ENCODE results near the gene NXN. TPM values are rescaled to one million over a fixed set of nuclear protein-coding genes. Genes with fewer than 3 reads are reported as not detected.

The NXN gene
- polyA plus RNA-seq, 1 experiment: 118 TPM

- CTCF ChIA-PET: interaction anchor here (1.1 kb wide), 1 partner anchor 147 kb away, joined by 3 read pairs; no protein-coding TSS in a partner anchor
- Histone ChIP-seq H3K27me3 (ENCODE audit: control insufficient read depth, insufficient read depth, low read length) (no peaks in the 10 kb centered on the region), H3K27ac (ENCODE audit: low read depth, low read length) (no peak overlapping the region), H3K4me3 (ENCODE audit: low read depth, low read length) (no peak overlapping the region), H3K9me3 (ENCODE audit: control insufficient read depth, insufficient read depth, low read length) (no peaks in the 10 kb centered on the region; the same call in 1 of the 2 replicates)
- no peak for DNase-seq (ENCODE audit: low read depth, low spot score)
- TF ChIP-seq CTCF (IDR thresholded peaks at IDR 0.05; ENCODE audit: low read depth, low read length): no peak
- POLR2A ChIA-PET: no interaction called here
Observed at GRCh38 chr17:852349-852748, 127.2 kb downstream of the NXN start.

GRCh38 chr17:851924-852323 is 127.7 kb downstream of the NXN start:
- Histone ChIP-seq H3K27me3 (ENCODE audit: control insufficient read depth, insufficient read depth, low read length) (no peaks in the 10 kb centered on the region), H3K9me3 (ENCODE audit: control insufficient read depth, insufficient read depth, low read length) (no peaks in the 10 kb centered on the region; the same call in 1 of the 2 replicates), H3K4me3 (ENCODE audit: low read depth, low read length) (no peak overlapping the region), H3K27ac (ENCODE audit: low read depth, low read length) (no peak overlapping the region)
- ChIA-PET POLR2A (no interaction called here), CTCF (interaction anchor here (1.1 kb wide), 1 partner anchor 148 kb away, joined by 3 read pairs; no protein-coding TSS in a partner anchor)
- no peak for DNase-seq (ENCODE audit: low read depth, low spot score)
- TF ChIP-seq CTCF (IDR thresholded peaks at IDR 0.05; ENCODE audit: low read depth, low read length): no peak

GRCh38 chr17:850851-851763 is 128.5 kb downstream of the NXN start:
- Histone ChIP-seq H3K27ac (ENCODE audit: low read depth, low read length) (peak overlapping the region; percentile 68), H3K4me3 (ENCODE audit: low read depth, low read length) (0 out of 2 replicates have a peak overlapping the region, but pooled peaks have one; percentile 2), H3K9me3 (ENCODE audit: control insufficient read depth, insufficient read depth, low read length) (no peaks in the 10 kb centered on the region; the same call in 1 of the 2 replicates), H3K27me3 (ENCODE audit: control insufficient read depth, insufficient read depth, low read length) (no peaks in the 10 kb centered on the region)
- no peak for DNase-seq (ENCODE audit: low read depth, low spot score)
- ChIA-PET POLR2A (interaction anchor here (0.6 to 1.1 kb wide), 2 partner anchors 45 to 77 kb away, joined by 3 to 5 read pairs; no protein-coding TSS in a partner anchor), CTCF (interaction anchor here (1.0 kb wide), 1 partner anchor 146 kb away, joined by 3 read pairs; the partner anchor contains the start of gene TIMM22)
- TF ChIP-seq CTCF (IDR thresholded peaks at IDR 0.05; ENCODE audit: low read depth, low read length): no peak

GRCh38 chr17:850086-850850 is 129.3 kb downstream of the NXN start:
- POLR2A ChIA-PET: interaction anchor here (0.6 to 1.1 kb wide), 2 partner anchors 46 to 78 kb away, joined by 3 to 5 read pairs; no protein-coding TSS in a partner anchor
- H3K9me3 ChIP-seq (ENCODE audit: control insufficient read depth, insufficient read depth, low read length): no peaks in the 10 kb centered on the region; the same call in 1 of the 2 replicates
- DNase-seq (ENCODE audit: low read depth, low spot score): no peak
- H3K4me3 ChIP-seq (ENCODE audit: low read depth, low read length): 0 out of 2 replicates have a peak overlapping the region, but pooled peaks have one; percentile 2
- peak overlapping the region; percentile 68 for H3K27ac ChIP-seq (ENCODE audit: low read depth, low read length)
- CTCF ChIA-PET: interaction anchor here (1.0 kb wide), 1 partner anchor 146 kb away, joined by 3 read pairs; the partner anchor contains the start of gene TIMM22
- no peaks in the 10 kb centered on the region for H3K27me3 ChIP-seq (ENCODE audit: control insufficient read depth, insufficient read depth, low read length)
- no peak for TF ChIP-seq CTCF (IDR thresholded peaks at IDR 0.05; ENCODE audit: low read depth, low read length)
